Adrenal gland (tissue), 5 donors: ENCODE data around the gene TAP2.

ENCODE experiments used
- POLR2A ChIP-seq, 2 donors: fragments of 450-650 bp; IDR thresholded peaks; one replicate each; pipeline ENCODE4 v1.6.1; 2017; ENCODE audit warnings: antibody characterized with exemption in 2 of 2, mild to moderate bottlenecking in 2 of 2, moderate library complexity in 1 of 2
- TF ChIP-seq, protein P1 (sequence below), 6 experiments: fragments of 450-650 bp in 4 of 6; fragments of 200-600 bp in 2 of 6; sonication (generic) in 1 of 6; IDR thresholded peaks; 1 replicate in 5 of 6; 2 replicates in 1 of 6; pipeline versions ENCODE4 v1.5.1 to v1.8.0; 2016 to 2021; ENCODE audit warnings: antibody characterized with exemption in 6 of 6, mild to moderate bottlenecking in 2 of 6, moderate library complexity in 1 of 6
- donor health status: DM: no; HTN: no; CAD: no.

- TF ChIP-seq, protein P1, sequence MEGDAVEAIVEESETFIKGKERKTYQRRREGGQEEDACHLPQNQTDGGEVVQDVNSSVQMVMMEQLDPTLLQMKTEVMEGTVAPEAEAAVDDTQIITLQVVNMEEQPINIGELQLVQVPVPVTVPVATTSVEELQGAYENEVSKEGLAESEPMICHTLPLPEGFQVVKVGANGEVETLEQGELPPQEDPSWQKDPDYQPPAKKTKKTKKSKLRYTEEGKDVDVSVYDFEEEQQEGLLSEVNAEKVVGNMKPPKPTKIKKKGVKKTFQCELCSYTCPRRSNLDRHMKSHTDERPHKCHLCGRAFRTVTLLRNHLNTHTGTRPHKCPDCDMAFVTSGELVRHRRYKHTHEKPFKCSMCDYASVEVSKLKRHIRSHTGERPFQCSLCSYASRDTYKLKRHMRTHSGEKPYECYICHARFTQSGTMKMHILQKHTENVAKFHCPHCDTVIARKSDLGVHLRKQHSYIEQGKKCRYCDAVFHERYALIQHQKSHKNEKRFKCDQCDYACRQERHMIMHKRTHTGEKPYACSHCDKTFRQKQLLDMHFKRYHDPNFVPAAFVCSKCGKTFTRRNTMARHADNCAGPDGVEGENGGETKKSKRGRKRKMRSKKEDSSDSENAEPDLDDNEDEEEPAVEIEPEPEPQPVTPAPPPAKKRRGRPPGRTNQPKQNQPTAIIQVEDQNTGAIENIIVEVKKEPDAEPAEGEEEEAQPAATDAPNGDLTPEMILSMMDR (IDR thresholded peaks at IDR 0.05): no peak
- TF ChIP-seq POLR2A (IDR thresholded peaks at IDR 0.05): no peak
Measured at GRCh38 chr6:32803416-32803815, 35.1 kb downstream of the TAP2 start.
